Ovary (tissue), 9 donors: ENCODE data around the gene VEGFB. TPM values are rescaled to one million over a fixed set of nuclear protein-coding genes. Genes with fewer than 3 reads are reported as not detected.

Experiments used
- DNase-seq, 5 donors: peaks; one replicate each; pipeline ENCODE4 v3.0.0-alpha.2; 2019 to 2020
- H3K27ac ChIP-seq, 2 donors: fragments of 200-600 bp; one replicate each; pipeline versions ENCODE4 v1.5.1 to v1.8.0; 2019 to 2022
- H3K27me3 ChIP-seq: fragments of 200-600 bp; one replicate; pipeline ENCODE4 v1.8.0; 2022
- H3K36me3 ChIP-seq: fragments of 200-600 bp; sonication (generic); one replicate; pipeline ENCODE4 v1.5.1; 2019
- H3K4me1 ChIP-seq: one replicate; pipeline ENCODE4 v1.8.1; 2013; ENCODE audit warnings: mild to moderate bottlenecking, moderate library complexity; ENCODE audit not compliant: insufficient read depth
- H3K4me3 ChIP-seq: fragments of 200-600 bp; sonication (generic); one replicate; pipeline ENCODE4 v1.5.1; 2017
- H3K9me3 ChIP-seq, 2 donors: fragments of 200-600 bp in 1 of 2; sonication (generic) in 1 of 2; one replicate each; pipeline versions ENCODE4 v1.5.1 to v1.8.1; 2013 to 2019; ENCODE audit warnings: mild to moderate bottlenecking in 1 of 2, moderate library complexity in 1 of 2
- EP300 ChIP-seq: sonication (generic); formaldehyde crosslinking; IDR thresholded peaks from one replicate; pipeline ENCODE4 v1.6.1; 2017; ENCODE audit warnings: antibody characterized with exemption
- POLR2A ChIP-seq: fragments of 450-650 bp; IDR thresholded peaks from one replicate; pipeline ENCODE4 v1.6.1; 2017; ENCODE audit warnings: antibody characterized with exemption, mild to moderate bottlenecking, moderate library complexity
- WGBS, 3 donors: extraction: QIAGEN DNeasy Blood & Tissue Kit in 1 of 3; methylation state at CpG; one replicate each; pipeline versions ENCODE4 v1.1.5 to v1.1.7; 2013 to 2017; 5-methylcytosine and 5-hydroxymethylcytosine counted together
- intact Hi-C, 4 donors: fragments of 100-400 bp; cut with DNase I; formaldehyde crosslinking; loops; one replicate each; pipeline versions ENCODE4 v1.11.0 to v1.15.1; 2022 to 2023
- polyA plus RNA-seq, 2 donors: library from polyadenylated mRNA; stranded (reverse); fragments of 200-250 nt in 1 of 2; fragments of 350-450 nt in 1 of 2; fragmentation: Illumina TruSeq in 1 of 2; extraction: RNeasy Lipid Tissue Mini Kit (QIAGEN cat#74804) in 1 of 2; gene quantifications; one replicate each; pipeline ENCODE4 v1.2.3, GENCODE V29; 2013 to 2014
- total RNA-seq, 7 donors: library from RNA; depleted of rRNA in 2 of 7; stranded (reverse); fragments of >200 nt in 2 of 7; fragmentation: NEBNext Ultra II Directional in 3 of 7; extraction: Animal tissue kit (Norgen Biotek cat#: 25700) in 3 of 7; gene quantifications; one replicate each; pipeline versions ENCODE4 v1.1.0 to v1.2.4, GENCODE V29; 2016 to 2023
- TF ChIP-seq, protein P1 (sequence below), 3 donors: fragments of 450-650 bp in 2 of 3; fragments of 200-600 bp in 1 of 3; IDR thresholded peaks; one replicate each; pipeline versions ENCODE4 v1.5.1 to v1.8.0; 2016 to 2022; ENCODE audit warnings: antibody characterized with exemption in 3 of 3, mild to moderate bottlenecking in 1 of 3
- donor health status: DM: no; HTN: no; CAD: no; lungs with moderate emphysema.
- donor health status: DM: no; HTN: no; CAD: no.
- donor health status: Bipolar disorder and iron deficiency.
- donor health status: DM: yes; HTN: yes; CAD: no.
- donor health status: DM: no; HTN: no; CAD: no.
- donor health status: DM: yes; HTN: yes; CAD: no.

The VEGFB gene
- total and polyA plus RNA-seq, 9 donors, result 27.4 to 164 (median 124) TPM

DNA sequence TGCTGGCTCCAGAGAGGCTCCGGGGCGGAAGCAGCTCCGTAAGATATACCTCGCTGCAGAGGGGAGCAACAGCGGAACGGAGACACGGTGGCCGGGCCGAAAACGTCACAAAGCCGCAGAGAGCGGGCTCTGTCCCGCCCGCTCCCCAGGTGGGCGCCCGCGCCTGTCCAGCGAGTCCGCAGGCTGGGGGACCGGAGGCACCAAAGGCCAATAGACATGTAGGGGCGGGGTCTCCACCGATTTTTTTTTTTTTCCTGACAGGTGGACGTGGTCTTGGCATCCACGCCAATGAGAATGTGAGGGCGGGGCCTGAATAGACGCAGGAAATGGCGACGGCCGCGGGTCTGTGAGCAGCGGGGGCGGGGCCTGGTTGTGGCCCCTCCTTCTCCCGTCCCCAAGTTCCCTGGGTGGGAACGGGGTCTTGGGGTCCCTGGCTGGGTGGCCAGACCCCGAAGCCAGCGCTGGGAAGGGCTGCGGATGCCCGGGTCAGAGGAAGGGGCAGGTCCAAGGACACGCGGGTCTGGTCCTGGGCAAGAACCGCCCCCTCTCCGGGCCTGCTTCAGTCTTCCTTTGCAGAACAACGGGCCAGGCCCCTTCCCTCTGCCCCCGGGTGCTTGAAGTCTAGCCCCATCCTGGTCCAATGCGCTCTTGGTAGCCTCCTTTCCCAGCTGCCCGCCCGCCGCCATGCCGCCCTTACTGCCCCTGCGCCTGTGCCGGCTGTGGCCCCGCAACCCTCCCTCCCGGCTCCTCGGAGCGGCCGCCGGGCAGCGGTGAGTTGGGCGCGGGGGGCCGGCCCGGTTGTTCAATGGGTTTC is 4.0 kb upstream of the VEGFB start, which contains the start of gene DNAJC4:
Gene DNAJC4 (plus strand): TSS at position 378 of the 814 bp plus-strand sequence. CDS start 307 bp downstream, at position 685.
- TF ChIP-seq POLR2A (peak; percentile 59), EP300 (no peak)
- TF ChIP-seq, protein P1, sequence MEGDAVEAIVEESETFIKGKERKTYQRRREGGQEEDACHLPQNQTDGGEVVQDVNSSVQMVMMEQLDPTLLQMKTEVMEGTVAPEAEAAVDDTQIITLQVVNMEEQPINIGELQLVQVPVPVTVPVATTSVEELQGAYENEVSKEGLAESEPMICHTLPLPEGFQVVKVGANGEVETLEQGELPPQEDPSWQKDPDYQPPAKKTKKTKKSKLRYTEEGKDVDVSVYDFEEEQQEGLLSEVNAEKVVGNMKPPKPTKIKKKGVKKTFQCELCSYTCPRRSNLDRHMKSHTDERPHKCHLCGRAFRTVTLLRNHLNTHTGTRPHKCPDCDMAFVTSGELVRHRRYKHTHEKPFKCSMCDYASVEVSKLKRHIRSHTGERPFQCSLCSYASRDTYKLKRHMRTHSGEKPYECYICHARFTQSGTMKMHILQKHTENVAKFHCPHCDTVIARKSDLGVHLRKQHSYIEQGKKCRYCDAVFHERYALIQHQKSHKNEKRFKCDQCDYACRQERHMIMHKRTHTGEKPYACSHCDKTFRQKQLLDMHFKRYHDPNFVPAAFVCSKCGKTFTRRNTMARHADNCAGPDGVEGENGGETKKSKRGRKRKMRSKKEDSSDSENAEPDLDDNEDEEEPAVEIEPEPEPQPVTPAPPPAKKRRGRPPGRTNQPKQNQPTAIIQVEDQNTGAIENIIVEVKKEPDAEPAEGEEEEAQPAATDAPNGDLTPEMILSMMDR (IDR thresholded peaks at IDR 0.05), result no peak
- H3K9me3 ChIP-seq, result no peaks in the 10 kb centered on the region
- H3K36me3 ChIP-seq, result no peaks in the 10 kb centered on the region
- 0 to 1% (median 0%) methylated on average over 59 to 62 of the region's 62 CpGs for WGBS, 3 donors
- DNase-seq, result peak; percentile 92 to 95 (median 94)
- H3K4me3 ChIP-seq, result peak within 1 kb of the TSS; percentile 52
- peak within 1 kb of the TSS; percentile 91 to 93 for H3K27ac ChIP-seq
- H3K4me1 ChIP-seq, result peaks cover 27% of the 10 kb centered on the region
- intact Hi-C loops, result no loop called here
- no peaks in the 10 kb centered on the region for H3K27me3 ChIP-seq

DNA sequence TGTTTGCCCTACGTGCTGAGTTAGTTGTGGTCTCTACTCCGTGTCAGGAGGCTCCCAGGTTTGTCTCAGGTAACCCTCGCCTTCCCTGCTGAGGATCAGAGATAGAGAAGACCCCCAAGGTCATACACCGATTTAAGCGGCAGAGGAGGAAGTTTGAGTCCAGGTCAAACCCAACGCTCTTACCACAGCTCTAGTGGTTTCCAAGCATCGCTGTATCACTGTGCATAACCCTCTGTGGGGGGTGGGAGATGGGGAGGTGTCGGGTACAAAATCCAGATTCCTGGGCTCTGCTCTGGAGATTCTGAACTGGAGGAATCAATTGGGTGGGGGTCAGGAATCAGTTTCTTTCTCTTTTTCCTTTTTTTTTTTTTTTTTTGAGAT is 3.4 kb upstream of the VEGFB start:
- Histone ChIP-seq H3K36me3 (no peaks in the 10 kb centered on the region), H3K27me3 (no peaks in the 10 kb centered on the region), H3K4me3 (peak overlapping the region; percentile 52), H3K9me3 (no peaks in the 10 kb centered on the region), H3K4me1 (peaks cover 25% of the 10 kb centered on the region), H3K27ac (peak overlapping the region; percentile 91 to 93)
- intact Hi-C loops, result no loop called here
- 3 to 7% (median 6%) methylated on average over 8 of the region's 8 CpGs for WGBS, 3 donors
- DNase-seq, result peak in 1 of 5 donors; percentile 37
- TF ChIP-seq POLR2A (no peak), EP300 (no peak)
- TF ChIP-seq, protein P1 (IDR thresholded peaks at IDR 0.05), result no peak

DNA sequence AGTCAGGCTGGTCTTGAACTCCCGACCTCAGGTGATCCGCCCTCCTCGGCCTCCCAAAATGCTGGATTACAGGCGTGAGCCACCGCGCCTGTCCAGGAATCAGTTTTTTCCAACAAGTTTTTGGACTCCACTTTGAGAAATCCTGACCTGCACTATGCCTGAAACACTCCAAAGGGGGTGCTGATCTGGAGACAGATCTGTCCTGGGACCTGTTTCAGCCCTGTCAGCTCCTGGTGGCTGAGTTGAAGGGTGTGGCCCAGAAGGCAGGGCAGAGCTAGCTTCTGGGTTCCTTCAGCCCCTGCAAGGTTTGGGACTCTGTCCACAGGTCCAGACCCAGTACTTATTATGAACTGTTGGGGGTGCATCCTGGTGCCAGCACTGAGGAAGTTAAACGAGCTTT is 2.8 kb upstream of the VEGFB start:
- H3K4me1 ChIP-seq, result peaks cover 25% of the 10 kb centered on the region
- no peak overlapping the region for H3K4me3 ChIP-seq
- peak in 1 of 5 donors; percentile 33 for DNase-seq
- no peaks in the 10 kb centered on the region for H3K9me3 ChIP-seq
- H3K27me3 ChIP-seq, result no peaks in the 10 kb centered on the region
- TF ChIP-seq POLR2A (no peak), EP300 (no peak)
- TF ChIP-seq, protein P1 (IDR thresholded peaks at IDR 0.05), result no peak
- no peaks in the 10 kb centered on the region for H3K36me3 ChIP-seq
- WGBS, 3 donors, result 86 to 90% (median 90%) methylated on average over 7 of the region's 7 CpGs
- H3K27ac ChIP-seq, result no peak overlapping the region
- intact Hi-C loops, result no loop called here

DNA sequence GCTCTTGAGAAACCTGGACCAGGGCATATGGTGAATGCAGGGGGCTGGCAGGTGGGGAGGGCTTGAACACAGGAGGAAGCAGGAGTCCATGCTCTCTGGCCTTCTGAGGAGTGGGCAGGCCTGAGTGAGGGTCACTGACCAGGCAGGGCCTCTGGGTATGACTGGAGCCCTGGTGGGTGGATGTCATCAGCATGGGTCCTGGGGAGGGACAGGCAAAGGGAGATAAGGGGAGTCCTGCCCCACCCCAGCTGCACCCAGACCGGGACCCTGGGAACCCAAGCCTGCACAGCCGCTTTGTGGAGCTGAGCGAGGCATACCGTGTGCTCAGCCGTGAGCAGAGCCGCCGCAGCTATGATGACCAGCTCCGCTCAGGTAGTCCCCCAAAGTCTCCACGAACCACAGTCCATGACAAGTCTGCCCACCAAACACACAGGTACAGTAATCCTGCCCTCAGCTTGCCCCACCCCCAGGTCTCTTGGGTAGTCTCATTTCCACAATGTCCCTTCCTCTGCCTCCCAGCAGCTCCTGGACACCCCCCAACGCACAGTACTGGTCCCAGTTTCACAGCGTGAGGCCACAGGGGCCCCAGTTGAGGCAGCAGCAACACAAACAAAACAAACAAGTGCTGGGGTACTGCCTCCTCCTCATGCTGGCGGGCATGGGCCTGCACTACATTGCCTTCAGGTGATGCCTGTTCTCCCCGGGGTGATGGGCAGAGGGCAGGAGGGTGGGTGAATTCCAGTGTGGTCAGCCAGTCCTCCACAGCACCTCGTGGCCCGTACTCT is 2.0 kb upstream of the VEGFB start:
- no peaks in the 10 kb centered on the region for H3K9me3 ChIP-seq
- no peak overlapping the region for H3K4me3 ChIP-seq
- TF ChIP-seq EP300, result no peak
- TF ChIP-seq, protein P1 (IDR thresholded peaks at IDR 0.05), result no peak
- no peak for TF ChIP-seq POLR2A
- H3K27me3 ChIP-seq, result no peaks in the 10 kb centered on the region
- no peaks in the 10 kb centered on the region for H3K36me3 ChIP-seq
- H3K4me1 ChIP-seq, result peaks cover 16% of the 10 kb centered on the region
- no peak overlapping the region for H3K27ac ChIP-seq
- 81 to 88% (median 86%) methylated on average over 13 to 15 of the region's 15 CpGs for WGBS, 3 donors
- peak in 2 of 5 donors; percentile 32 to 37 for DNase-seq
- intact Hi-C loops, result no loop called here
